ENCODE data around the gene DLG5. TPM values are rescaled to one million over a fixed set of nuclear protein-coding genes. Genes with fewer than 3 reads are reported as not detected.

DLG5 gene
- total and polyA plus RNA-seq, 4 donors: 1.2 to 7.1 (median 4.6) TPM

DNA sequence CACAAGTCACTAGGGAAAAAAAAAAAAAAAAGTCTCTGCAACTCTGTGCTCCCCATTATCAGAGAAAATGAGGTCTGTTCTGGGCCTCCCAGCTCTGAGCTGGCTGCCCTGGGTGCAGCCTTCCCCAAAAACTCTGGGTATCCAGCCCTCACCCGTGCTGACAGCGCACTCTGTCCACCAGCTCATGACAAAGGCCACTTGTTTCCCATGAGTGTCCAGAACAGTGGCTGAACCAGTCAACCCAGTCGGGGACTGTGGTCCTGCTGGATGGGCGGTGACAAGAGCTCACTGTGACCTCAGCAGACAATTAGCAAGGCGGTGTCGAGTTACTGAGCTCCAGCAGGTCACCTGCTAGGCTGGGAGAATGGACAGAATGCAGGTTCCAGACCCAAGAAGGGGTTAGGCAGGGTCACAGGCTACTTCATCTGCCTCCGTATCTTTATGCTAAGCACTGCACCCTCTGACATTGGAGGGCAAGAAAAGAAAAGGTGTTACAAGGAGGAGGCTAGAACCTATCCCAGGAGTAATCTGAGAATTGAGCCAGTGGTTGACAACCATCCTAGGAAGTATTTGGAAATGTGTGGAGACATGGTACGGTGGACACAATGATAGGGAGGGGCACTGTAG is 37.2 kb downstream of the DLG5 start:
- H3K4me3 ChIP-seq (ENCODE audit: low read depth in 1 of 3, low read length in 3 of 3): no peak overlapping the region
- no peaks in the 10 kb centered on the region for H3K36me3 ChIP-seq (ENCODE audit: control insufficient read depth in 4 of 4, insufficient read depth in 3 of 4, low read depth in 1 of 4, low read length in 3 of 4)
- H3K9ac ChIP-seq (ENCODE audit: low read depth in 1 of 2, low read length in 2 of 2): no peak overlapping the region
- no peak for TF ChIP-seq RXRA (IDR thresholded peaks at IDR 0.05)
- peak; percentile 17 for TF ChIP-seq SP1 (IDR thresholded peaks at IDR 0.05)
- TF ChIP-seq JUND (IDR thresholded peaks at IDR 0.05): no peak
- H3K27ac ChIP-seq (ENCODE audit: low read depth in 1 of 2, low read length in 2 of 2): no peak overlapping the region
- DNase-seq (ENCODE audit: low spot score): no peak
- H3K4me1 ChIP-seq (ENCODE audit: control insufficient read depth in 4 of 4, insufficient read depth in 4 of 4, low read length in 3 of 4): peaks cover 5 to 36% (median 29%) of the 10 kb centered on the region in 4 donors
- WGBS: 73% methylated on average over 8 of the region's 8 CpGs
- no peaks in the 10 kb centered on the region for H3K27me3 ChIP-seq (ENCODE audit: control insufficient read depth in 4 of 4, insufficient read depth in 4 of 4, low read length in 3 of 4)
- H3K9me3 ChIP-seq (ENCODE audit: control insufficient read depth in 4 of 4, low read length in 3 of 4): no peaks in the 10 kb centered on the region

DNA sequence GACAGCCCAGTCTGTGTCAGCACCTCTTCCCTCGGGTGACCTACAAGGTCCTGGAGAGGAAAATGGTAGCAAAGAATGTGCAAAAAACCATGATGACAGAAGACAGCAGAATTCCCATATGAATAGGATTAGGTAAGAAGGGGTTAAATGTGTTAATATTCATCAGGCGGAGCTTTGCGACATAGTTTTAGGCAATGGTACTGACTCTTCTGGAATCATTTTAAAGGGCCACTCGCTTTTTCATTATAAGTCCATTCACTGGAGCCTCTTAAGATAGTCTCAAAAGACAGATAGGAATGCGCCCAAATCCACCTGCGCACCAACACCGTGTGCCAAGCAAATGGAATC is 38.2 kb downstream of the DLG5 start:
- TF ChIP-seq, protein P1, sequence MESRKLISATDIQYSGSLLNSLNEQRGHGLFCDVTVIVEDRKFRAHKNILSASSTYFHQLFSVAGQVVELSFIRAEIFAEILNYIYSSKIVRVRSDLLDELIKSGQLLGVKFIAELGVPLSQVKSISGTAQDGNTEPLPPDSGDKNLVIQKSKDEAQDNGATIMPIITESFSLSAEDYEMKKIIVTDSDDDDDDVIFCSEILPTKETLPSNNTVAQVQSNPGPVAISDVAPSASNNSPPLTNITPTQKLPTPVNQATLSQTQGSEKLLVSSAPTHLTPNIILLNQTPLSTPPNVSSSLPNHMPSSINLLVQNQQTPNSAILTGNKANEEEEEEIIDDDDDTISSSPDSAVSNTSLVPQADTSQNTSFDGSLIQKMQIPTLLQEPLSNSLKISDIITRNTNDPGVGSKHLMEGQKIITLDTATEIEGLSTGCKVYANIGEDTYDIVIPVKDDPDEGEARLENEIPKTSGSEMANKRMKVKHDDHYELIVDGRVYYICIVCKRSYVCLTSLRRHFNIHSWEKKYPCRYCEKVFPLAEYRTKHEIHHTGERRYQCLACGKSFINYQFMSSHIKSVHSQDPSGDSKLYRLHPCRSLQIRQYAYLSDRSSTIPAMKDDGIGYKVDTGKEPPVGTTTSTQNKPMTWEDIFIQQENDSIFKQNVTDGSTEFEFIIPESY (IDR thresholded peaks at IDR 0.05): no peak
- TF ChIP-seq HNF4G (IDR thresholded peaks at IDR 0.05) (no peak), RAD21 (IDR thresholded peaks at IDR 0.05) (no peak), RXRA (IDR thresholded peaks at IDR 0.05) (no peak), HNF4A (conservative IDR thresholded peaks at IDR 0.05) (no peak), JUND (IDR thresholded peaks at IDR 0.05) (no peak), FOXA1 (IDR thresholded peaks at IDR 0.05) (no peak), FOXA2 (IDR thresholded peaks at IDR 0.05) (no peak), SP1 (IDR thresholded peaks at IDR 0.05) (no peak), GABPA (IDR thresholded peaks at IDR 0.05 in 1 of 2, conservative IDR thresholded peaks at IDR 0.05 in 1 of 2) (no peak), TAF1 (conservative IDR thresholded peaks at IDR 0.05) (no peak), NR2F2 (IDR thresholded peaks at IDR 0.05) (no peak)
- TF ChIP-seq, protein P2, sequence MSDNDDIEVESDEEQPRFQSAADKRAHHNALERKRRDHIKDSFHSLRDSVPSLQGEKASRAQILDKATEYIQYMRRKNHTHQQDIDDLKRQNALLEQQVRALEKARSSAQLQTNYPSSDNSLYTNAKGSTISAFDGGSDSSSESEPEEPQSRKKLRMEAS (IDR thresholded peaks at IDR 0.05): no peak
- TF ChIP-seq, protein P3, sequence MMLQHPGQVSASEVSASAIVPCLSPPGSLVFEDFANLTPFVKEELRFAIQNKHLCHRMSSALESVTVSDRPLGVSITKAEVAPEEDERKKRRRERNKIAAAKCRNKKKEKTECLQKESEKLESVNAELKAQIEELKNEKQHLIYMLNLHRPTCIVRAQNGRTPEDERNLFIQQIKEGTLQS (IDR thresholded peaks at IDR 0.05): no peak
- TF ChIP-seq, protein P4, sequence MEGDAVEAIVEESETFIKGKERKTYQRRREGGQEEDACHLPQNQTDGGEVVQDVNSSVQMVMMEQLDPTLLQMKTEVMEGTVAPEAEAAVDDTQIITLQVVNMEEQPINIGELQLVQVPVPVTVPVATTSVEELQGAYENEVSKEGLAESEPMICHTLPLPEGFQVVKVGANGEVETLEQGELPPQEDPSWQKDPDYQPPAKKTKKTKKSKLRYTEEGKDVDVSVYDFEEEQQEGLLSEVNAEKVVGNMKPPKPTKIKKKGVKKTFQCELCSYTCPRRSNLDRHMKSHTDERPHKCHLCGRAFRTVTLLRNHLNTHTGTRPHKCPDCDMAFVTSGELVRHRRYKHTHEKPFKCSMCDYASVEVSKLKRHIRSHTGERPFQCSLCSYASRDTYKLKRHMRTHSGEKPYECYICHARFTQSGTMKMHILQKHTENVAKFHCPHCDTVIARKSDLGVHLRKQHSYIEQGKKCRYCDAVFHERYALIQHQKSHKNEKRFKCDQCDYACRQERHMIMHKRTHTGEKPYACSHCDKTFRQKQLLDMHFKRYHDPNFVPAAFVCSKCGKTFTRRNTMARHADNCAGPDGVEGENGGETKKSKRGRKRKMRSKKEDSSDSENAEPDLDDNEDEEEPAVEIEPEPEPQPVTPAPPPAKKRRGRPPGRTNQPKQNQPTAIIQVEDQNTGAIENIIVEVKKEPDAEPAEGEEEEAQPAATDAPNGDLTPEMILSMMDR (IDR thresholded peaks at IDR 0.05; ENCODE audit: low read depth, low read length, missing input control): no peak
- no peak overlapping the region for H3K9ac ChIP-seq (ENCODE audit: low read depth in 1 of 2, low read length in 2 of 2)
- H3K27ac ChIP-seq (ENCODE audit: low read depth in 1 of 2, low read length in 2 of 2): no peak overlapping the region
- no peak for DNase-seq (ENCODE audit: low spot score)
- H3K4me3 ChIP-seq (ENCODE audit: low read depth in 1 of 3, low read length in 3 of 3): no peak overlapping the region
- H3K27me3 ChIP-seq (ENCODE audit: control insufficient read depth in 4 of 4, insufficient read depth in 4 of 4, low read length in 3 of 4): no peaks in the 10 kb centered on the region
- 66% methylated on average over 7 of the region's 7 CpGs for WGBS
- H3K9me3 ChIP-seq (ENCODE audit: control insufficient read depth in 4 of 4, low read length in 3 of 4): no peaks in the 10 kb centered on the region
- H3K36me3 ChIP-seq (ENCODE audit: control insufficient read depth in 4 of 4, insufficient read depth in 3 of 4, low read depth in 1 of 4, low read length in 3 of 4): no peaks in the 10 kb centered on the region
- peaks cover 5 to 31% (median 28%) of the 10 kb centered on the region in 4 donors for H3K4me1 ChIP-seq (ENCODE audit: control insufficient read depth in 4 of 4, insufficient read depth in 4 of 4, low read length in 3 of 4)
